Measurements from ENCODE around the gene INSRR.

DNA sequence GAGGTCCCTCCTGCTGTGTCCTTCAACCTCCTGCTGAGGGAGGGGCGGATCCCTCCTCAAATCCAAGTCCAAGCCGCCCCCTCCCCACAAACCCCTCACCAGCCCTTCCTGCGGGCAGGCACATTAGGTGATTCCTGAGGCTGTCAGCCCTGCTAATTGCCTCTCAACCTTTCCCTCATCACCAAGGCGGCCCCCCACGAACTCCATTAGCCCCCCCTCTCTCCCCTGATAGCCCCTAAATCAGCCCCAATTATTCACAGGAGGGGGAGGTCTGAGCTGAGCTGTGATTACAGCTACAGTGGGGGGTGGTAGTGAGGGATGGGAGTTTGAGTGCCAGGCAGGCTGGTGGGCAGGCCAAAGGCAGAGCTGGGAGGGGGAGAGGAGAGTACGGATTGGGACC, 28.8 kb upstream of the INSRR start:
- TF ChIP-seq, protein P1, sequence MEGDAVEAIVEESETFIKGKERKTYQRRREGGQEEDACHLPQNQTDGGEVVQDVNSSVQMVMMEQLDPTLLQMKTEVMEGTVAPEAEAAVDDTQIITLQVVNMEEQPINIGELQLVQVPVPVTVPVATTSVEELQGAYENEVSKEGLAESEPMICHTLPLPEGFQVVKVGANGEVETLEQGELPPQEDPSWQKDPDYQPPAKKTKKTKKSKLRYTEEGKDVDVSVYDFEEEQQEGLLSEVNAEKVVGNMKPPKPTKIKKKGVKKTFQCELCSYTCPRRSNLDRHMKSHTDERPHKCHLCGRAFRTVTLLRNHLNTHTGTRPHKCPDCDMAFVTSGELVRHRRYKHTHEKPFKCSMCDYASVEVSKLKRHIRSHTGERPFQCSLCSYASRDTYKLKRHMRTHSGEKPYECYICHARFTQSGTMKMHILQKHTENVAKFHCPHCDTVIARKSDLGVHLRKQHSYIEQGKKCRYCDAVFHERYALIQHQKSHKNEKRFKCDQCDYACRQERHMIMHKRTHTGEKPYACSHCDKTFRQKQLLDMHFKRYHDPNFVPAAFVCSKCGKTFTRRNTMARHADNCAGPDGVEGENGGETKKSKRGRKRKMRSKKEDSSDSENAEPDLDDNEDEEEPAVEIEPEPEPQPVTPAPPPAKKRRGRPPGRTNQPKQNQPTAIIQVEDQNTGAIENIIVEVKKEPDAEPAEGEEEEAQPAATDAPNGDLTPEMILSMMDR (IDR thresholded peaks at IDR 0.05), result no peak
- TF ChIP-seq POLR2A (IDR thresholded peaks at IDR 0.05; ENCODE audit: low read depth) (no peak), EP300 (IDR thresholded peaks at IDR 0.05) (no peak)

All from esophagus muscularis mucosa (tissue), 4 donors.